Chondrocyte (in vitro differentiated cells): ENCODE data around the gene PDXK. TPM values are rescaled to one million over a fixed set of nuclear protein-coding genes. Genes with fewer than 3 reads are reported as not detected.

Experiments
- DNase-seq: peaks from one replicate; pipeline ENCODE4 v3.0.0; 2021; ENCODE audit warnings: mixed read lengths, low spot score
- H3K27ac Mint-ChIP-seq: one replicate; pipeline ENCODE4 v1.8.0; 2021; ENCODE audit warnings: mild to moderate bottlenecking, moderate library complexity, mixed read lengths; ENCODE audit not compliant: unreplicated experiment
- H3K27me3 Mint-ChIP-seq: 2 replicates; pipeline ENCODE4 v1.8.0; 2021; ENCODE audit warnings: low read depth, mixed read lengths
- H3K36me3 Mint-ChIP-seq: 2 replicates; pipeline ENCODE4 v1.8.0; 2021; ENCODE audit warnings: low read depth, mixed read lengths
- H3K4me1 Mint-ChIP-seq: 2 replicates; pipeline ENCODE4 v1.8.0; 2021; ENCODE audit warnings: low read depth, mild to moderate bottlenecking, mixed read lengths
- H3K4me3 Mint-ChIP-seq: one replicate; pipeline ENCODE4 v1.8.0; 2021; ENCODE audit warnings: mild to moderate bottlenecking, moderate library complexity, mixed read lengths; ENCODE audit not compliant: unreplicated experiment
- H3K9me3 Mint-ChIP-seq: 2 replicates; pipeline ENCODE4 v1.8.0; 2021; ENCODE audit warnings: low read depth, mixed read lengths
- CTCF ChIP-seq: fragments of 200-600 bp; sonication (generic); IDR thresholded peaks from 2 replicates; pipeline ENCODE4 v1.5.0; 2021; ENCODE audit warnings: antibody characterized with exemption, mild to moderate bottlenecking, moderate library complexity
- total RNA-seq: library from RNA; stranded (reverse); gene quantifications from 3 replicates; pipeline ENCODE4 v1.2.1, GENCODE V29; 2021

PDXK gene
- total RNA-seq, 1 donor from 2014 or later = 213 TPM

GRCh38 chr21:43767498-43767983, 48.6 kb downstream of the PDXK start:
- Mint-ChIP-seq H3K4me3 (no peak overlapping the region), H3K27me3 (no peaks in the 10 kb centered on the region), H3K36me3 (peaks cover 4% of the 10 kb centered on the region), H3K9me3 (no peaks in the 10 kb centered on the region), H3K4me1 (peaks cover 28% of the 10 kb centered on the region), H3K27ac (peak overlapping the region; percentile 91)
- no peak for TF ChIP-seq CTCF
- DNase-seq = no peak

GRCh38 chr21:43767984-43768867, 49.3 kb downstream of the PDXK start:
- Mint-ChIP-seq H3K36me3 (peaks cover 4% of the 10 kb centered on the region), H3K4me3 (no peak overlapping the region), H3K9me3 (no peaks in the 10 kb centered on the region), H3K4me1 (peaks cover 28% of the 10 kb centered on the region), H3K27me3 (no peaks in the 10 kb centered on the region), H3K27ac (peak overlapping the region; percentile 91)
- no peak for TF ChIP-seq CTCF
- DNase-seq = no peak

- Mint-ChIP-seq H3K4me1 (peaks cover 29% of the 10 kb centered on the region), H3K27ac (peak overlapping the region; percentile 91), H3K36me3 (peaks cover 5% of the 10 kb centered on the region), H3K9me3 (no peaks in the 10 kb centered on the region), H3K27me3 (no peaks in the 10 kb centered on the region), H3K4me3 (no peak overlapping the region)
- no peak for DNase-seq
- no peak for TF ChIP-seq CTCF
Observed at GRCh38 chr21:43768868-43769167, 49.9 kb downstream of the PDXK start.

- Mint-ChIP-seq H3K27ac (peak overlapping the region; percentile 91), H3K27me3 (no peaks in the 10 kb centered on the region), H3K36me3 (peaks cover 10% of the 10 kb centered on the region), H3K9me3 (no peaks in the 10 kb centered on the region), H3K4me3 (no peak overlapping the region), H3K4me1 (peaks cover 35% of the 10 kb centered on the region)
- TF ChIP-seq CTCF = no peak
- DNase-seq = no peak
Observed at GRCh38 chr21:43769325-43769958, 50.5 kb downstream of the PDXK start.

GRCh38 chr21:43770066-43770655, 51.2 kb downstream of the PDXK start:
- Mint-ChIP-seq H3K4me1 (peaks cover 38% of the 10 kb centered on the region), H3K27ac (no peak overlapping the region), H3K27me3 (no peaks in the 10 kb centered on the region), H3K9me3 (no peaks in the 10 kb centered on the region), H3K4me3 (no peak overlapping the region), H3K36me3 (peaks cover 11% of the 10 kb centered on the region)
- TF ChIP-seq CTCF = no peak
- DNase-seq = no peak
